Urinary bladder (tissue), 4 donors: Measurements from ENCODE around the gene ATP6AP1. TPM values are rescaled to one million over a fixed set of nuclear protein-coding genes. Genes with fewer than 3 reads are reported as not detected.
A peak's percentile ranks its signal among the peaks of the same experiment; 100 is the strongest.

Experiments used
- DNase-seq: peaks from one replicate; pipeline ENCODE4 v3.0.0-alpha.2; 2015; ENCODE audit errors: extremely low spot score
- H3K27ac ChIP-seq: one replicate; pipeline ENCODE4 v1.5.1; 2013; ENCODE audit warnings: low read depth, mild to moderate bottlenecking, moderate library complexity
- H3K36me3 ChIP-seq: one replicate; pipeline ENCODE4 v1.6.1; 2013; ENCODE audit warnings: mild to moderate bottlenecking, moderate library complexity; ENCODE audit not compliant: insufficient read depth
- H3K4me1 ChIP-seq: one replicate; pipeline ENCODE4 v1.6.1; 2013; ENCODE audit warnings: mild to moderate bottlenecking, moderate library complexity; ENCODE audit not compliant: insufficient read depth
- H3K4me3 ChIP-seq: one replicate; pipeline ENCODE4 v1.5.1; 2013; ENCODE audit warnings: low read depth, low read length
- WGBS: extraction: QIAGEN DNeasy Blood & Tissue Kit; methylation state at CpG from one replicate; pipeline ENCODE4 v1.1.7; 2013; 5-methylcytosine and 5-hydroxymethylcytosine counted together
- polyA plus RNA-seq: library from polyadenylated mRNA; stranded (reverse); fragments of 200-250 nt; gene quantifications from one replicate; pipeline ENCODE4 v1.2.3, GENCODE V29; 2013
- small RNA-seq: library from RNA; depleted of rRNA; stranded (forward); fragments of <200 nt; gene quantifications from one replicate; pipeline ENCODE3, GENCODE V24; 2014
- total RNA-seq: library from RNA; depleted of rRNA; stranded (reverse); fragments of >200 nt; gene quantifications from one replicate; pipeline ENCODE4 v1.2.3, GENCODE V29; 2014
- donor health status: healthy with polysubstance abuse.
- donor health status: healthy.

The ATP6AP1 gene
- total and polyA plus RNA-seq, 2 donors = 25.5 to 91.8 TPM

GRCh38 chrX:154483325-154483724 is 54.8 kb downstream of the ATP6AP1 start:
- H3K27ac ChIP-seq = no peak overlapping the region
- H3K4me3 ChIP-seq = no peak overlapping the region
- 84% methylated on average over 7 of the region's 7 CpGs for WGBS

GRCh38 chrX:154484255-154485149 is 56.0 kb downstream of the ATP6AP1 start:
- whole genome bisulfite sequencing = 76% methylated on average over 16 of the region's 16 CpGs
- H3K36me3 ChIP-seq = peaks cover 1% of the 10 kb centered on the region
- no peak for DNase-seq
- no peaks in the 10 kb centered on the region for H3K4me1 ChIP-seq
- H3K27ac ChIP-seq = no peak overlapping the region
- H3K4me3 ChIP-seq = no peak overlapping the region

More at GRCh38 chrX:154483325-154483724, 54.8 kb downstream of the ATP6AP1 start:
- H3K4me1 ChIP-seq = no peaks in the 10 kb centered on the region
- peaks cover 1% of the 10 kb centered on the region for H3K36me3 ChIP-seq
- DNase-seq = no peak

- Histone ChIP-seq H3K36me3 (peaks cover 1% of the 10 kb centered on the region), H3K4me1 (no peaks in the 10 kb centered on the region), H3K4me3 (peak overlapping the region; percentile 76), H3K27ac (peak overlapping the region; percentile 85)
- 40% methylated on average over 35 of the region's 35 CpGs for WGBS
- no peak for DNase-seq
Measured at GRCh38 chrX:154485150-154486051, 56.9 kb downstream of the ATP6AP1 start.

GRCh38 chrX:154486052-154486395 is 57.5 kb downstream of the ATP6AP1 start:
- Histone ChIP-seq H3K36me3 (peaks cover 1% of the 10 kb centered on the region), H3K4me3 (peak overlapping the region; percentile 76), H3K4me1 (no peaks in the 10 kb centered on the region), H3K27ac (peak overlapping the region; percentile 85)
- WGBS = under 1% methylated on average over 35 of the region's 35 CpGs
- DNase-seq = no peak

Small RNAs within 50 kb of the gene (small RNA-seq; reads per million reads assigned to genes)
- gene MIR6858 (0.09 reads per million), gene SNORA70 (not detected)

Other genes starting within 250 kb of the ATP6AP1 start
- gene OPN1MW, start 246.1 kb upstream of the ATP6AP1 start, total RNA-seq = not detected
- not detected for gene OPN1MW, start 246.1 kb upstream of the ATP6AP1 start, polyA plus RNA-seq
- not detected for gene OPN1MW2, start 208.9 kb upstream of the ATP6AP1 start, total RNA-seq
- not detected for gene OPN1MW2, start 208.9 kb upstream of the ATP6AP1 start, polyA plus RNA-seq
- not detected for gene OPN1MW3, start 171.1 kb upstream of the ATP6AP1 start, total RNA-seq
- gene OPN1MW3, start 171.1 kb upstream of the ATP6AP1 start, polyA plus RNA-seq = not detected
- gene TEX28, start 133.6 kb upstream of the ATP6AP1 start, total RNA-seq = not detected
- not detected for gene TEX28, start 133.6 kb upstream of the ATP6AP1 start, polyA plus RNA-seq
- 0.32 TPM for gene TKTL1, start 132.9 kb upstream of the ATP6AP1 start, total RNA-seq
- 0.19 TPM for gene TKTL1, start 132.9 kb upstream of the ATP6AP1 start, polyA plus RNA-seq
- gene FLNA, start 54.0 kb upstream of the ATP6AP1 start, total RNA-seq = 1,306 TPM
- gene FLNA, start 54.0 kb upstream of the ATP6AP1 start, polyA plus RNA-seq = 6,054 TPM
- gene EMD, start 49.4 kb upstream of the ATP6AP1 start, total RNA-seq = 25.9 TPM
- 138 TPM for gene EMD, start 49.4 kb upstream of the ATP6AP1 start, polyA plus RNA-seq
- 3,691 TPM for gene RPL10, start 30.3 kb upstream of the ATP6AP1 start, total RNA-seq
- 5,631 TPM for gene RPL10, start 30.3 kb upstream of the ATP6AP1 start, polyA plus RNA-seq
- 11.9 TPM for gene DNASE1L1, start 19.4 kb upstream of the ATP6AP1 start, total RNA-seq
- 22.3 TPM for gene DNASE1L1, start 19.4 kb upstream of the ATP6AP1 start, polyA plus RNA-seq
- gene TAFAZZIN, start 17.1 kb upstream of the ATP6AP1 start, total RNA-seq = 13.4 TPM
- gene TAFAZZIN, start 17.1 kb upstream of the ATP6AP1 start, polyA plus RNA-seq = 33.4 TPM
- 33.0 TPM for gene GDI1, start 8.5 kb downstream of the ATP6AP1 start, total RNA-seq
- 138 TPM for gene GDI1, start 8.5 kb downstream of the ATP6AP1 start, polyA plus RNA-seq
- gene FAM50A, start 15.5 kb downstream of the ATP6AP1 start, total RNA-seq = 14.9 TPM
- 81.9 TPM for gene FAM50A, start 15.5 kb downstream of the ATP6AP1 start, polyA plus RNA-seq
- gene PLXNA3, start 29.6 kb downstream of the ATP6AP1 start, total RNA-seq = 17.3 TPM
- gene PLXNA3, start 29.6 kb downstream of the ATP6AP1 start, polyA plus RNA-seq = 10.1 TPM
- gene LAGE3, start 50.6 kb downstream of the ATP6AP1 start, total RNA-seq = 7.7 TPM
- 33.0 TPM for gene LAGE3, start 50.6 kb downstream of the ATP6AP1 start, polyA plus RNA-seq
- 20.4 TPM for gene UBL4A, start 57.9 kb downstream of the ATP6AP1 start, total RNA-seq
- gene UBL4A, start 57.9 kb downstream of the ATP6AP1 start, polyA plus RNA-seq = 49.9 TPM
- 7.9 TPM for gene SLC10A3, start 62.0 kb downstream of the ATP6AP1 start, total RNA-seq
- gene SLC10A3, start 62.0 kb downstream of the ATP6AP1 start, polyA plus RNA-seq = 55.2 TPM
- 11.2 TPM for gene FAM3A, start 87.6 kb downstream of the ATP6AP1 start, total RNA-seq
- gene FAM3A, start 87.6 kb downstream of the ATP6AP1 start, polyA plus RNA-seq = 67.8 TPM
- gene G6PD, start 118.2 kb downstream of the ATP6AP1 start, total RNA-seq = 12.8 TPM
- gene G6PD, start 118.2 kb downstream of the ATP6AP1 start, polyA plus RNA-seq = 77.6 TPM
- gene IKBKG, start 118.9 kb downstream of the ATP6AP1 start, total RNA-seq = 5.3 TPM
- gene IKBKG, start 118.9 kb downstream of the ATP6AP1 start, polyA plus RNA-seq = 38.5 TPM
- gene CTAG1A, start 156.5 kb downstream of the ATP6AP1 start, total RNA-seq = not detected
- gene CTAG1A, start 156.5 kb downstream of the ATP6AP1 start, polyA plus RNA-seq = not detected
- gene CTAG1B, start 190.6 kb downstream of the ATP6AP1 start, total RNA-seq = not detected
- gene CTAG1B, start 190.6 kb downstream of the ATP6AP1 start, polyA plus RNA-seq = not detected
- not detected for gene CTAG2, start 224.9 kb downstream of the ATP6AP1 start, total RNA-seq
- gene CTAG2, start 224.9 kb downstream of the ATP6AP1 start, polyA plus RNA-seq = not detected